Measurements from ENCODE around the gene VPS29. TPM values are rescaled to one million over a fixed set of nuclear protein-coding genes. Genes with fewer than 3 reads are reported as not detected.

VPS29 gene
- total and polyA plus RNA-seq, 2 of the 8 experiments (the other 6 are each of a cell fraction or from before 2014, with no cell fraction given): 59.0 to 74.6 TPM

DNA sequence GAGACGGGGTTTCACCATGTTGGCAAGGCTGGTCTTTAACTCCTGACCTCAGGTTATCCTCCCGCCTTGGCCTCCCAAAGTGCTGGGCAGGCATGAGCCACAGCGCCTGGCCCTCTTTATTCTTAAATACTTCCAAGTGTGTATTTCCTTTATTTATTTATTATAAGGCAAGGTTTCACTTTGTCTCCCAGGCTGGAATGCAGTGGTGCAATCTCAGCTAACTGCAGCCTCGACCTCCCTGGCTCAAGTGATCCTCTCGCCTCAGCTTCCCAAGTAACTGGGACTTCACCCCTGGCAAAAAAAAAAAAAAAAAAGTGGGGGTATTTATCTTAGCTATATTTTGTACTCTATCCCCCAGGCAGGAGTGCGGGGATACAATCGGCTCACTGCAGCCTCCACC, 26.5 kb downstream of the VPS29 start:
- Histone ChIP-seq H3K9me3 (ENCODE audit: insufficient read depth in 2 of 2, low read depth in 1 of 2, low read length in 1 of 2) (no peaks in the 10 kb centered on the region), H2BK120ac (replicated peaks; ENCODE audit: low read depth, low read length) (no peak overlapping the region), H3K4me3 (ENCODE audit: extremely low read depth in 1 of 4, insufficient read depth in 2 of 4, low read depth in 3 of 4, low read length in 4 of 4) (no peak overlapping the region), H3K9ac (replicated peaks in 1 of 4; ENCODE audit: extremely low read depth in 1 of 4, low read depth in 3 of 4, low read length in 3 of 4) (no peak overlapping the region), H2BK20ac (ENCODE audit: low read length) (no peak overlapping the region), H3K36me3 (ENCODE audit: control insufficient read depth in 2 of 4, insufficient read depth in 4 of 4, low read length in 3 of 4) (peaks cover 0 to 8% (median 0%) of the 10 kb centered on the region in 4 experiments; a peak in 2 of 8 replicates), H3K18ac (ENCODE audit: extremely low read depth, low read length) (no peak overlapping the region), H3K4me1 (replicated peaks in 1 of 4; ENCODE audit: control insufficient read depth in 3 of 4, insufficient read depth in 4 of 4, low read length in 3 of 4) (no peaks in the 10 kb centered on the region), H3K4me2 (ENCODE audit: insufficient read depth in 1 of 2, low read depth in 2 of 2, low read length in 2 of 2) (no peak overlapping the region), H2BK5ac (ENCODE audit: low read depth, low read length) (no peak overlapping the region), H3K4ac (replicated peaks; ENCODE audit: insufficient read length, low read depth, low read length) (no peak overlapping the region), H3K79me1 (ENCODE audit: low read depth, low read length) (no peaks in the 10 kb centered on the region), H4K91ac (replicated peaks; ENCODE audit: insufficient read length, low read length) (no peak overlapping the region), H3K56ac (replicated peaks; ENCODE audit: insufficient read length, low read depth, low read length) (no peak overlapping the region), H3K23me2 (ENCODE audit: low read depth, low read length) (no peaks in the 10 kb centered on the region), H4K20me1 (replicated peaks in 1 of 2; ENCODE audit: control insufficient read depth in 1 of 2, insufficient read depth in 2 of 2, low read length in 2 of 2) (peaks cover 0 to 2% of the 10 kb centered on the region in 2 experiments), H2BK15ac (ENCODE audit: low read length) (no peak overlapping the region), H3K27me3 (replicated peaks in 1 of 4; ENCODE audit: control insufficient read depth in 3 of 4, extremely low read depth in 1 of 4, insufficient read depth in 3 of 4, low read length in 3 of 4) (no peaks in the 10 kb centered on the region), H2AK5ac (ENCODE audit: low read depth, low read length) (no peak overlapping the region), H3K27ac (ENCODE audit: low read depth, low read length) (no peak overlapping the region), H4K8ac (ENCODE audit: extremely low read depth, insufficient read depth, low read length) (no peak overlapping the region), H2AFZ (ENCODE audit: low read length) (no peak overlapping the region), H4K5ac (ENCODE audit: insufficient read length, low read depth, low read length) (no peak overlapping the region), H3K79me2 (ENCODE audit: control insufficient read depth in 1 of 2, insufficient read depth in 2 of 2, low read length in 2 of 2) (no peaks in the 10 kb centered on the region), H3K23ac (ENCODE audit: insufficient read length) (no peak overlapping the region), H3K14ac (ENCODE audit: insufficient read length) (no peak overlapping the region), H2BK12ac (ENCODE audit: low read depth, low read length) (no peak overlapping the region)
- FAIRE-seq (no peak), DNase-seq (ENCODE audit: low read depth in 1 of 2, low spot score in 2 of 2) (peak in 1 of 2 experiments; percentile 17)
- ChIA-PET POLR2A (ENCODE audit: partially characterized antibody) (no interaction called here), CTCF (ENCODE audit: partially characterized antibody) (no interaction called here)
- WGBS, 2 experiments (ENCODE audit: extremely low coverage in 1 of 2, insufficient coverage in 1 of 2, insufficient read length in 1 of 2, insufficient replicate concordance in 2 of 2, low coverage in 1 of 2, low lambda C conversion rate in 2 of 2, missing lambda C conversion rate in 1 of 2): 93% methylated on average over 7 of the region's 7 CpGs; no CpG with 5 or more reads in 1 of the 2 experiments
- no peak for TF ChIP-seq TEAD4 (IDR thresholded peaks at IDR 0.05; ENCODE audit: low read depth, low read length)
- no peak for TF ChIP-seq SIN3A (conservative IDR thresholded peaks at IDR 0.05 in 1 of 2, IDR thresholded peaks at IDR 0.05 in 1 of 2; ENCODE audit: low read depth in 1 of 2, low read length in 2 of 2)
- no peak for TF ChIP-seq GTF2F1 (IDR thresholded peaks at IDR 0.05; ENCODE audit: borderline replicate concordance, low read depth, low read length)
- no peak for TF ChIP-seq SRF (IDR thresholded peaks at IDR 0.05; ENCODE audit: low read depth, low read length)
- TF ChIP-seq HDAC2 (IDR thresholded peaks at IDR 0.05; ENCODE audit: borderline replicate concordance in 1 of 2, low read depth in 2 of 2, low read length in 2 of 2): no peak
- TF ChIP-seq CBX5 (IDR thresholded peaks at IDR 0.05; ENCODE audit: low read depth, low read length): no peak
- no peak for TF ChIP-seq TAF7 (optimal IDR thresholded peaks at IDR 0.05; ENCODE audit: borderline replicate concordance, low read depth, low read length)
- TF ChIP-seq, protein P1, sequence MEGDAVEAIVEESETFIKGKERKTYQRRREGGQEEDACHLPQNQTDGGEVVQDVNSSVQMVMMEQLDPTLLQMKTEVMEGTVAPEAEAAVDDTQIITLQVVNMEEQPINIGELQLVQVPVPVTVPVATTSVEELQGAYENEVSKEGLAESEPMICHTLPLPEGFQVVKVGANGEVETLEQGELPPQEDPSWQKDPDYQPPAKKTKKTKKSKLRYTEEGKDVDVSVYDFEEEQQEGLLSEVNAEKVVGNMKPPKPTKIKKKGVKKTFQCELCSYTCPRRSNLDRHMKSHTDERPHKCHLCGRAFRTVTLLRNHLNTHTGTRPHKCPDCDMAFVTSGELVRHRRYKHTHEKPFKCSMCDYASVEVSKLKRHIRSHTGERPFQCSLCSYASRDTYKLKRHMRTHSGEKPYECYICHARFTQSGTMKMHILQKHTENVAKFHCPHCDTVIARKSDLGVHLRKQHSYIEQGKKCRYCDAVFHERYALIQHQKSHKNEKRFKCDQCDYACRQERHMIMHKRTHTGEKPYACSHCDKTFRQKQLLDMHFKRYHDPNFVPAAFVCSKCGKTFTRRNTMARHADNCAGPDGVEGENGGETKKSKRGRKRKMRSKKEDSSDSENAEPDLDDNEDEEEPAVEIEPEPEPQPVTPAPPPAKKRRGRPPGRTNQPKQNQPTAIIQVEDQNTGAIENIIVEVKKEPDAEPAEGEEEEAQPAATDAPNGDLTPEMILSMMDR (IDR thresholded peaks at IDR 0.05; ENCODE audit: control extremely low read depth in 1 of 3, insufficient read depth in 1 of 3, low read depth in 1 of 3, low read length in 3 of 3): no peak
- TF ChIP-seq POLR2A (IDR thresholded peaks at IDR 0.05; ENCODE audit: control extremely low read depth in 1 of 2, low read depth in 2 of 2, low read length in 2 of 2): no peak
- TF ChIP-seq RFX5 (IDR thresholded peaks at IDR 0.05; ENCODE audit: borderline replicate concordance, low read depth, low read length): no peak
- TF ChIP-seq TCF12 (IDR thresholded peaks at IDR 0.05; ENCODE audit: low read depth, low read length): no peak
- no peak for TF ChIP-seq JUN (IDR thresholded peaks at IDR 0.05; ENCODE audit: low read depth, low read length)
